DMS 273 (cell line): ENCODE data around the gene ARMC3.
"Not testable (repeated sequence)": the region's sequence is repeated elsewhere in the genome, so short reads cannot be mapped to it uniquely, and the experiment has no call there.

Source experiments
- DNase-seq: peaks from one replicate; lab custom pipeline; 2025; ENCODE audit not compliant: unreplicated experiment; lab: John Stamatoyannopoulos, UW

ARMC3 gene

GRCh38 chr10:22925088-22925487 is 2.8 kb upstream of the ARMC3 start:
- no peak for DNase-seq

DNA sequence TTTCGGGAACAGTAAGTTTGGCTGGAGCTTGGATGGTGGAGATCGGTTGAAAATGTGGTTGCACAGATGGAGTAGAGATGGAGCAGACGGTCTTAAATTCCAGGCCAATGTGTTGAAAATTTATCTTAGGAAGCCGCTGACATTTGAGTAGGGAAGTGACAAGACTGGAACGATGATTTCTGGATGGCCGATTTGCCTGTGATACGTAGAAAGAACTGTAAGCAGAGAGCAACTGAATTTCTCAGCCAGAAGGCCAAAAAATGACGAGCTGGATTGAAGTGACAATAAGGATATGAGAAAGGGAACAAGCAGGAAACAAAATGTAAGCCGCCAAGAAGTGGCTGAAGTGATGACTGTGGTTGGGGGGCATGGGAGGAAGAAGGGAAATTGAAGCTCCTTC is 687 bp upstream of the ARMC3 start:
- DNase-seq = peak; percentile 27

DNA sequence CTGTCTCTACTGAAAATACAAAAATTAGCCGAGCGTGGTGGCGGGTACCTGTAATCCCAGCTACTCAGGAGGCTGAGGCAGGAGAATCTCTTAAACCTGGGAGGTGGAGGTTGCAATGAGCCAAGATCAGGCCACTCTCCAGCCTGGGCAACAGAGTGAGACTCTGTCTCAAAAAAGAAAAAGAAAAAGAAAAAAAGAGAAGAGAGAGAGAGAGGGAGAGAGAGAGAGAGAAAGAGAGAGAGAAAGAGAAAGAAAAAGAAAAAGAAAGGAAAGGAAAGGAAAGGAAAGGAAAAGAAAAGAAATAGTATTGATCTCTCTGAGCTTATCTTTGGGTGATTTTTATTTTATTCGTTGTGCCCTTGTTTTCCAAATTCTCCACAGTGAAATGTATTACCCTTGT is 1.2 kb downstream of the ARMC3 start:
- not testable (repeated sequence) for DNase-seq

- DNase-seq = peak; percentile 28
Observed at GRCh38 chr10:22931948-22932347, 4.1 kb downstream of the ARMC3 start.

GRCh38 chr10:22932626-22933370 is 4.9 kb downstream of the ARMC3 start:
- DNase-seq = no peak

DNA sequence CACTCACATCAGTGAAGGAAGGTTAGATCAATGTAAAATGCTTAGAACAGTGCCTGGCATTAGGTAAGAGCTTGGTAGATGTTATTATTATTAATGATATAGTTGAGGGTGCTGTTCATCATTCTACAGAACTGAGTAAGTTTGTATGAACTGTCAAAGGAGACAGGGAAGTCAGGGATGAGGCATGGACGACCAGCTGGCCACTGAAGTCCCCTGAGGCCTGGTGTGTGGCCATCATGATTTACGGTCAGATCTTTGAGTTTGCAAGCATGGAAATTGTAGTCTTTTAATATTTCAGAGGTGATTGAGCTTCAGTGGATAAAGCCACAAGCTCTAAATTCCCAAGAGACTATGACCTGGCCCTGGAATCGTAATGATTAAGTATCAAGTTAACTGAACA is 6.9 kb downstream of the ARMC3 start:
- no peak for DNase-seq

GRCh38 chr10:22942437-22942836 is 14.6 kb downstream of the ARMC3 start:
- DNase-seq = no peak

- no peak for DNase-seq
Observed at GRCh38 chr10:22945934-22946673, 18.3 kb downstream of the ARMC3 start.

GRCh38 chr10:22954970-22955369 is 27.1 kb downstream of the ARMC3 start:
- DNase-seq = no peak

DNA sequence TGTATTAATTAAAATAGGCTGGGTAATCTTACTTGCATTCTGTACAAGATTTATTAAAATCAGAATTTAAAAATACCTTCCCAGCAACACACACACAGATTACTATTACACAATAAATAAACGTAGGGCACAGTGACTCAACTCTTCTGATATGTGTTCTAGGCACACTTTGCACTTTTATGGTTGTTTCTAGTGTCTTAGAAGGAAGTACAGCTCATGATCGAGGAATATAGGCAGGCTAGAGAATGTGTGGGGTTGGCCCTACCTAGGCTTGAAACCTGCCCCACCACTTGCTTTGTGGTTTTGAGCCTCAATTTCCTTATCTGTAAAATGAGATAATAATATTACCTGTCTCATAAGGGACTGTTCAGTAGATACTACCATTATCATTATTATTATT is 30.5 kb downstream of the ARMC3 start:
- DNase-seq = no peak

- DNase-seq = no peak
Observed at GRCh38 chr10:22959292-22959691, 31.4 kb downstream of the ARMC3 start.

DNA sequence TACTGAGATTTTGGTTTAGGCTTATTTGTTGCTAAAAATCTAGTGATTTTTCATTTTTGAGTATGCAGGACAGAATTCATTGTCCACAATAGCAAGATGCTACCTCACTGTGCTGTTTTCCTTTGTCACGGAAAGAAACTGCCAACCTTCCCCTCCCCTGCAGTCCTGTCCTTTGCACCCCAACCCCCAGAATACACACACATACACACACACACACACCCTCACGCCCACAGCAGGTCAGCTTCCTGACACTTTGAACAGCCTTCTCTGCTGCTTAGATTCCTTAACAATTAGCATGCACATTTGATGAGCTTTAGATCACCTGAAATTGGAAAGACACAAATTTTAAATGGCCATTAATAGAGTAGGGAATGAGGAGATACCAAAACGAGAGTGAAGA is 32.1 kb downstream of the ARMC3 start:
- DNase-seq = no peak

- no peak for DNase-seq
Observed at GRCh38 chr10:22962817-22963216, 35.0 kb downstream of the ARMC3 start.

DNA sequence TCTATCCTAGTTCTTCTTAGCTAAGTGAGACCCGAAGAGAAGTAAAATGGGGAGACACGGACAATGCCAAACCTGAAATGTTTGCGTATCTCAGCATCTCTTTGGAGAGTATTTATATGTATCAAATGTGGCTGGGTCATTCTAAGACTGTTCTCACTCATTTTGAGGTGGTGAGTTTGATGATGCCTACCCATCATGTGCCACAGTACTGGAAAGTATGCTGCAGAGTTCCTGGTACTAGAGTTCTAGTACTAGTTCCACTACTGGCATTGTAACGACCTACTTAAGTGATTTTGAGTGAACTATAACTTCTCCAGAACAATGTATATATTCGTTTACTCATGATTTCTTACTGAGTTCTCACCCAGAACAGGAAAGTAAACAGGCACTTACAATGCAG is 41.9 kb downstream of the ARMC3 start:
- DNase-seq = no peak

- no peak for DNase-seq
Observed at GRCh38 chr10:22976534-22976933, 48.7 kb downstream of the ARMC3 start.

DNA sequence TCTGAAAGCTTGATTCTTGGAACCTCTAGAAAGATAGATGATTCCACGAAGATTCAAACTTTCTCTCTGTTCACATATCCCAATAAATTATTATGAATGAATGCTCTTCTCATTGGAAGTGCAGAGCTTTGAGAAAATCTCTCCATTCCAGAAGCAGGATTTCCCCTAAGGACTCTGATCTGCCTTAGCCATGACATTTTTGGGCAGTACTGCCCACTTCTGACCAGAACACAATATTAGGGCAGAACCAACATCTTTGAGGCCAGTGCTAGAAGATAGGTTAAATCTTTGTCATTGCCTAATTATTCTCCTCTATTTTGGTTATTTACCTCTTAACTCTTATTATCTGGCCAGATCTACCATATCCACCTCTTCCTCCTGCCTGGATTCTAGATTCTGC is 49.9 kb downstream of the ARMC3 start:
- no peak for DNase-seq

- DNase-seq = peak; percentile 38
Observed at GRCh38 chr10:22978287-22978686, 50.4 kb downstream of the ARMC3 start.

DNA sequence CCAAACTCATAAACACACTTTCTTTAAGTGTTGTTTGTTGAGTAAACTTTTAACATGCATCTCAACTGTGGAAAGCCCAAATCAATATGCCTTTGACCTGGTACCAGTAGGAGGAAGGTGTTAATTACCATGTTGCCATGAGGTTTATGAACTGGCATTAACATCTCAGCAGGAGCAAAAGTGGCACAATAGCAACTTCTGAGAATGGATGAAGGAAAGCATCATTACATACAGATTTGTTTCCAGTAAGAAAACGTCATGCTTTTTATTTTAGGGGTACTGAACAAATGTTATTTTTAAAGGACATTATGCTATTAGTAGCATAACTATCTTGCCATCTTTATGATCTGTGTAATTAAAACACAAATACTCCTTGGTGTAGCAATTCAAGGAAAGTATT is 51.1 kb downstream of the ARMC3 start:
- DNase-seq = no peak

GRCh38 chr10:22980822-22981221 is 53.0 kb downstream of the ARMC3 start:
- no peak for DNase-seq

DNA sequence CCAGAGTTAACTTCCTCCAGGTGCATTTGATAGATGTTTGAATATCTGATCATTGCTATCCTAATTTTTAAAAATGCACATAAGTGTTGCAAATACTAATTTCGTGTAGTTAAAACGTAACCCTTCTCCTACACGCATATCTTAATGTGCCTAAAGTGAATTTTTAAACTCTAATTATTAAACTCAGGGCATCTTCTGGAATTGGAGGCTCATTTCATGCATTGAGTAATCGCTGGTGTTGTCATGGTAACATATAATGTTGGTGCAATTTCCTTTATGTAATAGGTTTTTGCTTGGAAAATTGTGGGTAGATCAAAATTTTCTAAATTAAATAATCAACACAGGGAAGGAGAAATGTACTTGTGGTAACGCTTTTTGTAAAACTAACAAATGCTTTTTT is 56.2 kb downstream of the ARMC3 start:
- no peak for DNase-seq

- DNase-seq = peak; percentile 52
Observed at GRCh38 chr10:22986771-22987542, 59.1 kb downstream of the ARMC3 start.
